Measurements from ENCODE around the gene TNS1. TPM values are rescaled to one million over a fixed set of nuclear protein-coding genes. Genes with fewer than 3 reads are reported as not detected.

Gene TNS1
- total RNA-seq, 1 donor from 2014 or later = 0.13 TPM

GRCh38 chr2:217792626-217793527 is 209.9 kb downstream of the TNS1 start:
- intact Hi-C loops (cut with micrococcal nuclease) = no loop called here

DNA sequence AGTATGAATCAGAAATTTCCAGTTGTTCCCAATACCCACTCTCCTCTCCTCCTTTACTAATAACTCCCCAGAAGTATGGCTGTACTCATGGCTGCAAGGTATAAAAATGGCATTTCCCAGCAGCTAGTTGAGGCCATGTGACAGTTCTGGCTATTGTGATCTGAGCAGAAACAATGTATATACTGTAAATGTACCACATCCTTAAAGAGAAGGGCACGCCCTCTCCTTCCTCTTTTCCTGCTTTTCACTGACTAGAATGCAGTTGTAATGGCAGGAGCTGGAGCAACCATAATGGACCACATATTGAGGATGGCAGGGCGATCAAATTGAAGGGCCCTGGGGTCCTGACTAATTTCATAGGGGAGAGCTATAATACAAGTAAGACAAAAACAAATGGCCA is 211.2 kb downstream of the TNS1 start:
- TF ChIP-seq, protein P1, sequence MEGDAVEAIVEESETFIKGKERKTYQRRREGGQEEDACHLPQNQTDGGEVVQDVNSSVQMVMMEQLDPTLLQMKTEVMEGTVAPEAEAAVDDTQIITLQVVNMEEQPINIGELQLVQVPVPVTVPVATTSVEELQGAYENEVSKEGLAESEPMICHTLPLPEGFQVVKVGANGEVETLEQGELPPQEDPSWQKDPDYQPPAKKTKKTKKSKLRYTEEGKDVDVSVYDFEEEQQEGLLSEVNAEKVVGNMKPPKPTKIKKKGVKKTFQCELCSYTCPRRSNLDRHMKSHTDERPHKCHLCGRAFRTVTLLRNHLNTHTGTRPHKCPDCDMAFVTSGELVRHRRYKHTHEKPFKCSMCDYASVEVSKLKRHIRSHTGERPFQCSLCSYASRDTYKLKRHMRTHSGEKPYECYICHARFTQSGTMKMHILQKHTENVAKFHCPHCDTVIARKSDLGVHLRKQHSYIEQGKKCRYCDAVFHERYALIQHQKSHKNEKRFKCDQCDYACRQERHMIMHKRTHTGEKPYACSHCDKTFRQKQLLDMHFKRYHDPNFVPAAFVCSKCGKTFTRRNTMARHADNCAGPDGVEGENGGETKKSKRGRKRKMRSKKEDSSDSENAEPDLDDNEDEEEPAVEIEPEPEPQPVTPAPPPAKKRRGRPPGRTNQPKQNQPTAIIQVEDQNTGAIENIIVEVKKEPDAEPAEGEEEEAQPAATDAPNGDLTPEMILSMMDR (IDR thresholded peaks at IDR 0.05) = no peak
- Mint-ChIP-seq H3K27ac (no peak overlapping the region), H3K4me3 (no peak overlapping the region), H3K36me3 (ENCODE audit: low read depth) (no peaks in the 10 kb centered on the region), H3K27me3 (no peaks in the 10 kb centered on the region), H3K9me3 (no peaks in the 10 kb centered on the region), H3K4me1 (peaks cover 19% of the 10 kb centered on the region)
- ChIA-PET CTCF (interaction anchor here (0.9 to 9.5 kb wide), 5 partner anchors 35 to 203 kb away, joined by 3 to 235 read pairs (median 4); no protein-coding TSS in a partner anchor), POLR2A (no interaction called here)
- DNase-seq (no peak), ATAC-seq (ENCODE audit: low read depth) (no peak)
- intact Hi-C loops (cut with micrococcal nuclease) = no loop called here

More at GRCh38 chr2:217792626-217793527, 209.9 kb downstream of the TNS1 start:
- no peaks in the 10 kb centered on the region for H3K36me3 Mint-ChIP-seq (ENCODE audit: low read depth)
- no peaks in the 10 kb centered on the region for H3K9me3 Mint-ChIP-seq
- CTCF ChIA-PET = interaction anchor here (0.9 to 9.5 kb wide), 2 partner anchors 95 to 201 kb away, joined by 3 to 235 read pairs; no protein-coding TSS in a partner anchor
- TF ChIP-seq, protein P1 (IDR thresholded peaks at IDR 0.05) = no peak
- DNase-seq (no peak), ATAC-seq (ENCODE audit: low read depth) (no peak)
- no peaks in the 10 kb centered on the region for H3K27me3 Mint-ChIP-seq
- H3K4me3 Mint-ChIP-seq = no peak overlapping the region
- H3K4me1 Mint-ChIP-seq = peaks cover 23% of the 10 kb centered on the region
- no peak overlapping the region for H3K27ac Mint-ChIP-seq
- POLR2A ChIA-PET = no interaction called here

DNA sequence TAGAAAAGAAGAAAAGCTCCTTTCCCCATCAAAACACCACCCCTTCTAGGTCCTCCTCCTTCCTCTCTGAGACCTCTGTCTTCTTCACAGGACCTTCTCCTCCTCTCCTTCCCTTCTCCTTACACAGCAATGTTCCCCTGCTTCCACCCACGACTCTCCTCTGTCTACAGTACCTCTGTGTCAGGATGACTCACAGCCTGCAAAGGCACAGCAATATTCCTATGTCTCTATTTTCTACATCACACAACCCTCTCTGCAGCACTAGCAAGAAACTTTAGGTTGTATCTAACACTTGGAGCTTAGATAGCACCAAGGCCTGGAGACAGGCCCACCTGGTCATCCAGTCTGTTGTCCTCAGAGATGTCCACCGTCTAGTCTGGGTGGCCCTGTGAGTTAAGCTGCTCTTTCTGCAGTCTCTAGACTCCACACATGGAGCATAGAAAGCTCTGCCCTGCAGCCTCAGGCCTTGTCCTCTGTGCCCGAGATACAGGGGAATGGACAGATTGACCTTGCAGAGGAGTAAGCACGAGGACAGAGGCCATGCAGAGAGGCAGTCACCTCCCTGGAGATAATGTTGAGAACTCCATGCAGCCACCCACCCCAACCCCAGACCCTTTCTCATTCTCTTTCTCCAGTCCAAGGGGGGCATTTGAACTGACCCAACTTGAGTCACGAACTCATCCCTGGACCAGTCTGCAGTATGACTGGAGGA is 212.0 kb downstream of the TNS1 start:
- intact Hi-C loops (cut with micrococcal nuclease) = no loop called here

DNA sequence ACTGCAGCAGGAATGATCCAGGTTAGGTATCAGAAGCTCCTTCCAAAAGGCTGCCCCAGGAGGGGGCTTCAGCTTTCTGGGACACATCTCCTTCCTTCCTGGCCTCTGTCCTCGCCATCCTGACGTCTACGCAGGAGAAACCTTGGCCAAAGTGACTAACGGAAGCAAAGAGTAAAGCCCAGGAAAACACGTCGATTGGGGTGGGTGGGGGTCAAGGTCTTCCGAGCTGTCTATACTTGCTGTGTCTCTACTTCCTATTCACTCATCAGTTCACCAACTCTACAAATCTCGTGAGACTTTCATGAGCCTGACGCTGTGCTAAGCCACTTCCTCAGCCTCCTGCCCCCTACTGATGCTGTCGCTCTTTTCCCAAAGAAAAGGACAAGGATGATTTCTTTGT is 212.6 kb downstream of the TNS1 start:
- intact Hi-C loops (cut with micrococcal nuclease) = no loop called here
- TF ChIP-seq, protein P1 (IDR thresholded peaks at IDR 0.05) = no peak
- POLR2A ChIA-PET = interaction anchor here (1.0 to 1.5 kb wide), 3 partner anchors 90 to 204 kb away, joined by 3 to 7 read pairs (median 3); no protein-coding TSS in a partner anchor
- Mint-ChIP-seq H3K27ac (peak overlapping the region; percentile 19), H3K4me3 (peak overlapping the region; percentile 83), H3K36me3 (ENCODE audit: low read depth) (no peaks in the 10 kb centered on the region), H3K4me1 (peaks cover 21% of the 10 kb centered on the region), H3K9me3 (no peaks in the 10 kb centered on the region), H3K27me3 (no peaks in the 10 kb centered on the region)
- DNase-seq (no peak), ATAC-seq (ENCODE audit: low read depth) (peak; percentile 73)
- CTCF ChIA-PET = interaction anchor here (0.8 to 9.5 kb wide), 13 partner anchors 9 to 280 kb away, joined by 3 to 235 read pairs (median 6); no protein-coding TSS in a partner anchor

More for the DNA sequence above, 212.0 kb downstream of the TNS1 start:
- Mint-ChIP-seq H3K9me3 (no peaks in the 10 kb centered on the region), H3K4me3 (peak overlapping the region; percentile 83), H3K4me1 (peaks cover 19% of the 10 kb centered on the region), H3K27me3 (no peaks in the 10 kb centered on the region), H3K27ac (peak overlapping the region; percentile 7), H3K36me3 (ENCODE audit: low read depth) (no peaks in the 10 kb centered on the region)
- TF ChIP-seq, protein P1 (IDR thresholded peaks at IDR 0.05) = no peak
- DNase-seq (no peak), ATAC-seq (ENCODE audit: low read depth) (no peak)
- POLR2A ChIA-PET = interaction anchor here (1.2 kb wide), 1 partner anchor 89 kb away, joined by 3 read pairs; no protein-coding TSS in a partner anchor
- CTCF ChIA-PET = interaction anchor here (0.6 to 9.5 kb wide), 12 partner anchors 8 to 233 kb away, joined by 3 to 235 read pairs (median 6); no protein-coding TSS in a partner anchor

Data from activated B cell treated with CpG ODN at 0.5 μM for 24 hours (primary cell).